Activated gamma-delta T cell treated with anti-CD3 and anti-CD28 coated beads, Interleukin-2, amount 50 U/mL, for 16 hours (primary cell): Measurements from ENCODE around the gene ATP10B.
"Not testable (repeated sequence)": the region's sequence is repeated elsewhere in the genome, so short reads cannot be mapped to it uniquely, and the experiment has no call there.

Experiments
- DNase-seq: peaks from one replicate; pipeline ENCODE4 v3.0.0-alpha.2; 2020; ENCODE audit warnings: low read depth

The ATP10B gene, protein sequence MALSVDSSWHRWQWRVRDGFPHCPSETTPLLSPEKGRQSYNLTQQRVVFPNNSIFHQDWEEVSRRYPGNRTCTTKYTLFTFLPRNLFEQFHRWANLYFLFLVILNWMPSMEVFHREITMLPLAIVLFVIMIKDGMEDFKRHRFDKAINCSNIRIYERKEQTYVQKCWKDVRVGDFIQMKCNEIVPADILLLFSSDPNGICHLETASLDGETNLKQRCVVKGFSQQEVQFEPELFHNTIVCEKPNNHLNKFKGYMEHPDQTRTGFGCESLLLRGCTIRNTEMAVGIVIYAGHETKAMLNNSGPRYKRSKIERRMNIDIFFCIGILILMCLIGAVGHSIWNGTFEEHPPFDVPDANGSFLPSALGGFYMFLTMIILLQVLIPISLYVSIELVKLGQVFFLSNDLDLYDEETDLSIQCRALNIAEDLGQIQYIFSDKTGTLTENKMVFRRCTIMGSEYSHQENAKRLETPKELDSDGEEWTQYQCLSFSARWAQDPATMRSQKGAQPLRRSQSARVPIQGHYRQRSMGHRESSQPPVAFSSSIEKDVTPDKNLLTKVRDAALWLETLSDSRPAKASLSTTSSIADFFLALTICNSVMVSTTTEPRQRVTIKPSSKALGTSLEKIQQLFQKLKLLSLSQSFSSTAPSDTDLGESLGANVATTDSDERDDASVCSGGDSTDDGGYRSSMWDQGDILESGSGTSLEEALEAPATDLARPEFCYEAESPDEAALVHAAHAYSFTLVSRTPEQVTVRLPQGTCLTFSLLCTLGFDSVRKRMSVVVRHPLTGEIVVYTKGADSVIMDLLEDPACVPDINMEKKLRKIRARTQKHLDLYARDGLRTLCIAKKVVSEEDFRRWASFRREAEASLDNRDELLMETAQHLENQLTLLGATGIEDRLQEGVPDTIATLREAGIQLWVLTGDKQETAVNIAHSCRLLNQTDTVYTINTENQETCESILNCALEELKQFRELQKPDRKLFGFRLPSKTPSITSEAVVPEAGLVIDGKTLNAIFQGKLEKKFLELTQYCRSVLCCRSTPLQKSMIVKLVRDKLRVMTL (N-terminal part only)

GRCh38 chr5:160852049-160852448 lies at the start of gene ATP10B:
ATP10B (minus strand) TSS chr5:160852211; CDS start chr5:160688074, 164,137 bp downstream.
- no peak for DNase-seq

- DNase-seq: no peak
These were observed 49.6 kb upstream of the ATP10B start for GRCh38 chr5:160901656-160902055.

GRCh38 chr5:160899735-160900134 lies 47.7 kb upstream of the ATP10B start:
- no peak for DNase-seq

DNA sequence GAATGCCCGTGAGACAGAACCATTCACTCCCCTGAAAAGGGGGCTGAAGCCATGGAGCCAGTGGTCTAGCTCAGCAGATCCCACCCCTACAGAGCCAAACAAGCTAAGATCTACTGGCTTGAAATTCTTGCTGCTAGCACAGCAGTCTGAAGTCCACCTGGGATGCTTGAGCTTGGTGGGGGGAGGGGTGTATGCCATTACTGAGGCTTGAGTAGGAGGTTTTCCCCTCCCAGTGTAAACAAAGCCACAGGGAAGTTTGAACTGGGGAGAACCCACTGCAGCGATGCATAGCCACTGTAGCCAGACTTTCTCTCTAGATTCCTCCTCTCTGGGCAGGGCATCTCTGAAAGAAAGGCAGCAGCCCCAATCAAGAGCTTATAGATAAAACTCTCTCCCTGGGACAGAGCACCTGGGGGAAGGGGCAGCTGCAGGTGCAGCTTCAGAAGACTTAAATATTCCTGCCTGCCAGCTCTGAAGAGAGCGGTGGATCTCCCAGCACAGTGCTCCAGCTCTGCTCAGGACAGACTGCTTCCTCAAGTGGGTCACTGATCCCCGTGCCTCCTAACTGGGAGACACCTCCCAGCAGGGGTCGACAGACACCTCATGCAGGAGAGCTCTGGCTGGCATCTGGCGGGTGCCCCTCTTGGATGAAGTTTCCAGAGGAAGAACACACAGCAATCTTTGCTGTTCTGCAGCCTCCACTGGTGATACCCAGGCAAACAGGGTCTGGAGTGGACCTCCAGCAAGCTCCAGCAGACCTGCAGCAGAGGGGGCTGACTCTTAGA lies 41.4 kb upstream of the ATP10B start:
- not testable (repeated sequence) for DNase-seq

DNA sequence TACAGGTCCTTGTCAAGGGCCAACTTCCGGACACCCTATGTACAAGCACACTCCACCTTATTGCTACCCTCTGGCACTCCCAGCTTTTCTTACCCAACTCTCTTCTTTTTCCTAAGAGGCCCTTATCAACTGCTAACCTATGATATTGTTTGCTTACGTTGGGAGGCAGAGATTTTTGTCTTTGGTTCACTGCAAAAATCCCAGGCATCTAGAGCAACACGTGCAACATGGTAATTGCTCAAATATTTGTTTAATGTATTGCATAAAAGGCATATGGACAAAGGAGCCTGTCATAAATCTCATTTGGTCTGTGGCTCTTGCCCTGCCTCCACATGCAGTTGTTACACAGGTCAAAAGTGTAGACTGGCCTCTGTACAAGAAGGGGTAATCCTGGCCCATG lies 35.8 kb upstream of the ATP10B start:
- DNase-seq: no peak

DNA sequence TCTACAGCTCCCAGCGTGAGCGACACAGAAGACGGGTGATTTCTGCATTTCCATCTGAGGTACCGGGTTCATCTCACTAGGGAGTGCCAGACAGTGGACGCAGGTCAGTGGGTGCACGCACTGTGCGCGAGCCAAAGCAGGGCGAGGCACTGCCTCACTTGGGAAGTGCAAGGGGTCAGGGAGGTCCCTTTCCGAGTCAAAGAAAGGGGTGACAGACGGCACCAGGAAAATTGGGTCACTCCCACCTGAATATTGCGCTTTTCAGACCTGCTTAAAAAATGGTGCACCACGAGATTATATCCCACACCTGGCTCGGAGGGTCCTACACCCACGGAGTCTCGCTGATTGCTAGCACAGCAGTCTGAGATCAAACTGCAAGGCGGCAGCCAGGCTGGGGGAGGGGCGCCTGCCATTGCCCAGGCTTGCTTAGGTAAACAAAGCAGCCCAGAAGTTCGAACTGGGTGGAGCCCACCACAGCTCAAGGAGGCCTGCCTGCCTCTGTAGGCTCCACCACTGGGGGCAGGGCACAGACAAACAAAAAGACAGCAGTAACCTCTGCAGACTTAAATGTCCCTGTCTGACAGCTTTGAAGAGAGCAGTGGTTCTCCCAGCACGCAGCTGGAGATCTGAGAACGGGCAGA lies 21.7 kb upstream of the ATP10B start:
- DNase-seq: not testable (repeated sequence)

DNA sequence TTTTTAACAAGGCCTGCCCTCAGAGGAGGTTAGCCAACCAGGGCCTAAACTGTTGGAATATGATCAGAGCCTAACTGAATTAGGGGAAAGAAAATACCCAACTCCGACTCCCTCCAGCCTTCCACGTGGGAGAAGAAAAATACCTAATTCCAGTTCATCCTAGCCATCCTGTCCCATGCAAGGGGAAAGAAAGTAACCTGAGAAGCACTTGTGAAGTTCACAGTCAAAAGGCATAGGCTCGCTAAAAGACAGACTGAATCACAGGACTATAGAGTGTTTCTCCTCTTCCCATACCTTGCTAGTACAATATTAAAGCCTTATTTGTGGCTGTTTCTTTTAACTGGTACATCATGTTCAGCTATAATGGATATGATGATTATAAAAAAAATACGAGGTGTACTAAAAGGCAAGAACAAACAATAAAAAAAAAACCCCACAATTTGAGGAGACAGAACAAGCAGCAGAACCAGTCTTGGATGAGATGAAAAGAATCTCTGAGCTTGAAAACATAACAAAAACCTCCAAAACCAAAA lies 18.0 kb upstream of the ATP10B start:
- DNase-seq: no peak

GRCh38 chr5:160867976-160868375 lies 16.0 kb upstream of the ATP10B start:
- DNase-seq: no peak

- no peak for DNase-seq
These were observed 560 bp downstream of the ATP10B start for GRCh38 chr5:160851451-160851850.

- no peak for DNase-seq
These were observed 1.6 kb downstream of the ATP10B start for GRCh38 chr5:160850421-160850820.

- DNase-seq: no peak
These were observed 4.4 kb downstream of the ATP10B start for GRCh38 chr5:160847526-160848085.

DNA sequence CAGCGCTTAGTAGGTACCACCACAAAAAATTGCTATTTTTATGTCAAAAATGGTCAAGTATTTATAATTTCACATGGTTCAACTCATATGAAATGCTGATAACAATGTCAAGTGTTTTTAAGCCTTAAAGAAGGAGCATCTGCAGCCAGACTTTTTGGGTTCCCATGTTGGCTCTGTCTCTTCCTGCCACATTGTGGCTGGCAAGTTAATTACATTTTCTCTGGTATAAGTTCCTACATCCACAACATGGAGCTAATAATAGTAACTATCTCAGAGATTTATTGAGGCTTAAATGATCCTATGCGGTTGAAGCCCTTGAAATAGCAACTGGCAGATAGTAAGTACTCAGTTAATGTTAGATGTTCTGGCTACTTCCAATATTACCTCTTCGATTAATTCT lies 5.4 kb downstream of the ATP10B start:
- no peak for DNase-seq

- DNase-seq: no peak
These were observed 7.8 kb downstream of the ATP10B start for GRCh38 chr5:160844177-160844576.

DNA sequence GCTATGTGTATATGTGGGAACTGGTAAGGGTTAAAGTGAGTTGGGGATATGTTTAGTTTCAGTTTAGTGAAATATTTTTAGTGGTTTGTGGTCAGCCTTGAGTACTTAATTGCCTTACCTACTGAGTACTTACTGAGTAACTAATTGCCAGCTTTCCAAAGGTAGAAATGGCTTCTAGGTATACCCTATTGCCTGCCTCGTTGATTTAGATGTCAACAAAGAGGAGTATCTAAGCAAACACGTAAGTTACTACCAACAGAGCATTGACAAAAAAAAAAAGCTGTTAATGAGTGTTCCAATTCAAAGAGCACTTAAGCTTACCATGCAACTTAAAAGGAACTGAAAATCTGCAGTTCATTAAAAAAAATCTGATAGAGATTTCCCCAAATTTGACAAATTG lies 8.8 kb downstream of the ATP10B start:
- DNase-seq: no peak

- no peak for DNase-seq
These were observed 14.0 kb downstream of the ATP10B start for GRCh38 chr5:160837749-160838593.

DNA sequence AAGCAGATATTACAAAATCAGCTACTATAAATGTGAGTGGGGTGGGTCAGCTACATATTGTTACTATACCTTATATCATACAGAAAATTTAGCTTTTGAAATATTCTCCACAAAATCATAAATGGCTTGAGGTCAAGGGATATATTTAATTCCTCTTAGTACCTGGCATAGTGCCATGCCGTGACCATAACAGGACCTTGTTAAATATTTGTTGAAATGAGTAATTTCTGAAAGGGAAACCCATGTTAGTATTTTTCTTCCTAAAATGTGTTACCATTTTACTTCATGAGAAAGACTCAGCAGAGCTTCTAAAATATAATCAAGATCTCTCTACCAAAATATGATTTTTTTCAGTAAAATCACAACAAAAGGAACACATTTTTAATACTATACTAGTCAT lies 14.8 kb downstream of the ATP10B start:
- no peak for DNase-seq

- no peak for DNase-seq
These were observed 16.0 kb downstream of the ATP10B start for GRCh38 chr5:160835818-160836528.

GRCh38 chr5:160835376-160835775 lies 16.6 kb downstream of the ATP10B start:
- DNase-seq: no peak

- no peak for DNase-seq
These were observed 18.2 kb downstream of the ATP10B start for GRCh38 chr5:160833806-160834205.
